ENCODE measurements around the gene PCCA. TPM values are rescaled to one million over a fixed set of nuclear protein-coding genes. Genes with fewer than 3 reads are reported as not detected.

Gene PCCA
- total and polyA plus RNA-seq, 4 donors: 45.1 to 378 (median 110) TPM

- Histone ChIP-seq H3K9me3 (ENCODE audit: control insufficient read depth, insufficient read depth, low read length) (no peaks in the 10 kb centered on the region), H3K27me3 (ENCODE audit: control insufficient read depth, insufficient read depth, low read length) (no peaks in the 10 kb centered on the region), H3K4me1 (ENCODE audit: control insufficient read depth, insufficient read depth, low read length) (peaks cover 29% of the 10 kb centered on the region), H3K27ac (ENCODE audit: low read depth, low read length) (no peak overlapping the region), H3K4me3 (ENCODE audit: low read depth, low read length) (no peak overlapping the region), H3K36me3 (ENCODE audit: control insufficient read depth, insufficient read depth, low read length) (peaks cover 10% of the 10 kb centered on the region)
- 96% methylated on average over 16 of the region's 21 CpGs for WGBS (ENCODE audit: insufficient coverage)
- no peak for DNase-seq (ENCODE audit: low read depth in 4 of 6, low spot score in 6 of 6)
These were observed 458.0 kb downstream of the PCCA start for GRCh38 chr13:100546713-100547405.

- H3K4me1 ChIP-seq (ENCODE audit: control insufficient read depth, insufficient read depth, low read length): peaks cover 29% of the 10 kb centered on the region
- H3K27ac ChIP-seq (ENCODE audit: low read depth, low read length): no peak overlapping the region
- H3K27me3 ChIP-seq (ENCODE audit: control insufficient read depth, insufficient read depth, low read length): no peaks in the 10 kb centered on the region
- DNase-seq (ENCODE audit: low read depth in 4 of 6, low spot score in 6 of 6): peak in 1 of 6 donors; percentile 40
- peaks cover 10% of the 10 kb centered on the region for H3K36me3 ChIP-seq (ENCODE audit: control insufficient read depth, insufficient read depth, low read length)
- 72% methylated on average over 9 of the region's 9 CpGs for WGBS (ENCODE audit: insufficient coverage)
- no peak overlapping the region for H3K4me3 ChIP-seq (ENCODE audit: low read depth, low read length)
- no peaks in the 10 kb centered on the region for H3K9me3 ChIP-seq (ENCODE audit: control insufficient read depth, insufficient read depth, low read length)
These were observed 458.9 kb downstream of the PCCA start for GRCh38 chr13:100547791-100548201.

- peak overlapping the region; percentile 84 for H3K27ac ChIP-seq (ENCODE audit: low read depth, low read length)
- DNase-seq (ENCODE audit: low read depth in 4 of 6, low spot score in 6 of 6): no peak
These were observed 460.4 kb downstream of the PCCA start for GRCh38 chr13:100549316-100549715.

GRCh38 chr13:100552755-100553154 lies 463.9 kb downstream of the PCCA start:
- 95% methylated on average over 9 of the region's 11 CpGs for WGBS (ENCODE audit: insufficient coverage)
- Histone ChIP-seq H3K36me3 (ENCODE audit: control insufficient read depth, insufficient read depth, low read length) (no peaks in the 10 kb centered on the region), H3K9me3 (ENCODE audit: control insufficient read depth, insufficient read depth, low read length) (no peaks in the 10 kb centered on the region), H3K4me1 (ENCODE audit: control insufficient read depth, insufficient read depth, low read length) (peaks cover 22% of the 10 kb centered on the region), H3K4me3 (ENCODE audit: low read depth, low read length) (no peak overlapping the region), H3K27me3 (ENCODE audit: control insufficient read depth, insufficient read depth, low read length) (no peaks in the 10 kb centered on the region), H3K27ac (ENCODE audit: low read depth, low read length) (no peak overlapping the region)
- no peak for DNase-seq (ENCODE audit: low read depth in 4 of 6, low spot score in 6 of 6)

More at GRCh38 chr13:100549316-100549715, 460.4 kb downstream of the PCCA start:
- Histone ChIP-seq H3K9me3 (ENCODE audit: control insufficient read depth, insufficient read depth, low read length) (no peaks in the 10 kb centered on the region), H3K4me1 (ENCODE audit: control insufficient read depth, insufficient read depth, low read length) (peaks cover 29% of the 10 kb centered on the region), H3K27me3 (ENCODE audit: control insufficient read depth, insufficient read depth, low read length) (no peaks in the 10 kb centered on the region), H3K36me3 (ENCODE audit: control insufficient read depth, insufficient read depth, low read length) (peaks cover 7% of the 10 kb centered on the region), H3K4me3 (ENCODE audit: low read depth, low read length) (no peak overlapping the region)
- WGBS (ENCODE audit: insufficient coverage): 74% methylated on average over 6 of the region's 9 CpGs

GRCh38 chr13:100559886-100560285 lies 471.0 kb downstream of the PCCA start:
- no peak overlapping the region for H3K27ac ChIP-seq (ENCODE audit: low read depth, low read length)
- H3K27me3 ChIP-seq (ENCODE audit: control insufficient read depth, insufficient read depth, low read length): no peaks in the 10 kb centered on the region
- H3K9me3 ChIP-seq (ENCODE audit: control insufficient read depth, insufficient read depth, low read length): no peaks in the 10 kb centered on the region
- 98% methylated on average over 5 of the region's 8 CpGs for WGBS (ENCODE audit: insufficient coverage)
- DNase-seq (ENCODE audit: low read depth in 4 of 6, low spot score in 6 of 6): no peak
- peaks cover 15% of the 10 kb centered on the region for H3K4me1 ChIP-seq (ENCODE audit: control insufficient read depth, insufficient read depth, low read length)
- no peak overlapping the region for H3K4me3 ChIP-seq (ENCODE audit: low read depth, low read length)
- H3K36me3 ChIP-seq (ENCODE audit: control insufficient read depth, insufficient read depth, low read length): no peaks in the 10 kb centered on the region

- Histone ChIP-seq H3K27me3 (ENCODE audit: control insufficient read depth, insufficient read depth, low read length) (no peaks in the 10 kb centered on the region), H3K27ac (ENCODE audit: low read depth, low read length) (no peak overlapping the region), H3K9me3 (ENCODE audit: control insufficient read depth, insufficient read depth, low read length) (no peaks in the 10 kb centered on the region), H3K4me3 (ENCODE audit: low read depth, low read length) (no peak overlapping the region), H3K36me3 (ENCODE audit: control insufficient read depth, insufficient read depth, low read length) (no peaks in the 10 kb centered on the region), H3K4me1 (ENCODE audit: control insufficient read depth, insufficient read depth, low read length) (peaks cover 15% of the 10 kb centered on the region)
- DNase-seq (ENCODE audit: low read depth in 4 of 6, low spot score in 6 of 6): no peak
- 80% methylated on average over 10 of the region's 15 CpGs for WGBS (ENCODE audit: insufficient coverage)
These were observed 471.7 kb downstream of the PCCA start for GRCh38 chr13:100560498-100561157.

GRCh38 chr13:100561158-100561499 lies 472.2 kb downstream of the PCCA start:
- Histone ChIP-seq H3K27me3 (ENCODE audit: control insufficient read depth, insufficient read depth, low read length) (no peaks in the 10 kb centered on the region), H3K4me1 (ENCODE audit: control insufficient read depth, insufficient read depth, low read length) (peaks cover 15% of the 10 kb centered on the region), H3K27ac (ENCODE audit: low read depth, low read length) (no peak overlapping the region), H3K36me3 (ENCODE audit: control insufficient read depth, insufficient read depth, low read length) (no peaks in the 10 kb centered on the region), H3K4me3 (ENCODE audit: low read depth, low read length) (no peak overlapping the region), H3K9me3 (ENCODE audit: control insufficient read depth, insufficient read depth, low read length) (no peaks in the 10 kb centered on the region)
- no peak for DNase-seq (ENCODE audit: low read depth in 4 of 6, low spot score in 6 of 6)
- WGBS (ENCODE audit: insufficient coverage): no CpG with 5 or more reads among the region's 2 CpGs

GRCh38 chr13:100561599-100562204 lies 472.8 kb downstream of the PCCA start:
- H3K27ac ChIP-seq (ENCODE audit: low read depth, low read length): no peak overlapping the region
- H3K4me1 ChIP-seq (ENCODE audit: control insufficient read depth, insufficient read depth, low read length): peaks cover 15% of the 10 kb centered on the region
- no peaks in the 10 kb centered on the region for H3K36me3 ChIP-seq (ENCODE audit: control insufficient read depth, insufficient read depth, low read length)
- no peaks in the 10 kb centered on the region for H3K9me3 ChIP-seq (ENCODE audit: control insufficient read depth, insufficient read depth, low read length)
- no peak for DNase-seq (ENCODE audit: low read depth in 4 of 6, low spot score in 6 of 6)
- 100% methylated on average over 4 of the region's 7 CpGs for WGBS (ENCODE audit: insufficient coverage)
- no peaks in the 10 kb centered on the region for H3K27me3 ChIP-seq (ENCODE audit: control insufficient read depth, insufficient read depth, low read length)
- no peak overlapping the region for H3K4me3 ChIP-seq (ENCODE audit: low read depth, low read length)

- Histone ChIP-seq H3K4me1 (ENCODE audit: control insufficient read depth, insufficient read depth, low read length) (peaks cover 15% of the 10 kb centered on the region), H3K4me3 (ENCODE audit: low read depth, low read length) (no peak overlapping the region), H3K27me3 (ENCODE audit: control insufficient read depth, insufficient read depth, low read length) (no peaks in the 10 kb centered on the region), H3K27ac (ENCODE audit: low read depth, low read length) (no peak overlapping the region), H3K9me3 (ENCODE audit: control insufficient read depth, insufficient read depth, low read length) (no peaks in the 10 kb centered on the region), H3K36me3 (ENCODE audit: control insufficient read depth, insufficient read depth, low read length) (no peaks in the 10 kb centered on the region)
- DNase-seq (ENCODE audit: low read depth in 4 of 6, low spot score in 6 of 6): no peak
- WGBS (ENCODE audit: insufficient coverage): 93% methylated on average over 3 of the region's 7 CpGs
These were observed 474.9 kb downstream of the PCCA start for GRCh38 chr13:100563779-100564178.

Data from spinal cord (tissue), 10 donors.